ENCODE measurements around the gene ADAMTS10.

Gene ADAMTS10

DNA sequence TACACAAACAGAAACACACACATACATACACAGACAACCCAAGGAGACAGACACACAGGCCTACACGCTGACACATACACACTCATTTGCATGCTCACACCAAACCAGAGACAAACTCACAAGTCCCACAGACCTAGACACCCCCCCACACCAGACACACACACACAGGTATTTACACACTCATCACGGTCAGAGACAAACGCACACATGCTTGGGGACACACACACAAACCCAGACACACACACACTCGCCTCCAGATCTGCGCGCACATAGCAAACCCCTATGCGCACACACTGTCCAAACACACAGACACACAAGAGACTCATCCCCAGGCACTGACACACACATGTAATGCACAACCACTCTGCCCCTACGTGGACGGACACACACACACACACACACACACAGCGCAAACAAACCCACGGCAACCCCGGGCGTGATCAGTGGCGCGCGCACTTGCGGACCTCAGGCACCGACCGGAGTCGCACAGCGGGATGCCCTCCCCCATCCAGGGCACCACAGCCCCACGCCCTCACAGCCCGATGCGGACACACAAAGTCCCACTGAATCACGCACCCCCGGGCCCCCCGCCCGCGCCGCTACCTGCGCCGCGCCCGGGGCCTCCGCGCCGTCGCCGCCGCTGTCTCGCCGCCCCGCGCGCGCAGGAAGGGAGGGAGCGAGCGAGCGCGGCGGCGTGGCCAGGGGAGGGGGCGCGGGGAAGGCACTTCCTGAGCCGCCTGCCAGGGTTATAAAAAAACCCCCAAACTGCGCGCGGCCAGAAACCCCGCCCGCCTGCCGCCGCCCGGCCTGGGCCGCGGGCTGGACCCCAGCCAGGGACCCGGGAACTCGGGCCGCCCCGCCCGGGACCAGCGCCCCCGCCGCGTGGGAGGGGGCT is at the start of gene ADAMTS10:
Gene ADAMTS10, minus strand, starts transcription at position 675 of the 895 bp plus-strand sequence. CDS start 5,005 bp downstream, outside the sequence.
- Histone ChIP-seq H3K4me3 (ENCODE audit: low read length) (peak within 1 kb of the TSS; percentile 48), H3K9me2 (replicated peaks; ENCODE audit: control insufficient read depth, low read length) (no peaks in the 10 kb centered on the region), H3K36me3 (ENCODE audit: control insufficient read depth, low read length) (no peaks in the 10 kb centered on the region), H3F3A (ENCODE audit: control insufficient read depth, insufficient read depth) (no peaks in the 10 kb centered on the region), H4K20me1 (ENCODE audit: control insufficient read depth, insufficient read depth, low read depth, low read length) (no peaks in the 10 kb centered on the region), H3K79me2 (ENCODE audit: control insufficient read depth, low read length) (no peaks in the 10 kb centered on the region), H3K4me2 (ENCODE audit: low read length) (peak within 1 kb of the TSS; percentile 46), H3K27me3 (ENCODE audit: control insufficient read depth, low read length) (peaks cover 6% of the 10 kb centered on the region; the same call in 1 of the 2 replicates), H3K9me3 (ENCODE audit: control insufficient read depth, insufficient read depth, low read length) (no peaks in the 10 kb centered on the region), H3K4me1 (ENCODE audit: control insufficient read depth, low read length) (no peaks in the 10 kb centered on the region), H3K27ac (ENCODE audit: low read depth, low read length) (no peak within 1 kb of the TSS)
- TF ChIP-seq, protein P1, sequence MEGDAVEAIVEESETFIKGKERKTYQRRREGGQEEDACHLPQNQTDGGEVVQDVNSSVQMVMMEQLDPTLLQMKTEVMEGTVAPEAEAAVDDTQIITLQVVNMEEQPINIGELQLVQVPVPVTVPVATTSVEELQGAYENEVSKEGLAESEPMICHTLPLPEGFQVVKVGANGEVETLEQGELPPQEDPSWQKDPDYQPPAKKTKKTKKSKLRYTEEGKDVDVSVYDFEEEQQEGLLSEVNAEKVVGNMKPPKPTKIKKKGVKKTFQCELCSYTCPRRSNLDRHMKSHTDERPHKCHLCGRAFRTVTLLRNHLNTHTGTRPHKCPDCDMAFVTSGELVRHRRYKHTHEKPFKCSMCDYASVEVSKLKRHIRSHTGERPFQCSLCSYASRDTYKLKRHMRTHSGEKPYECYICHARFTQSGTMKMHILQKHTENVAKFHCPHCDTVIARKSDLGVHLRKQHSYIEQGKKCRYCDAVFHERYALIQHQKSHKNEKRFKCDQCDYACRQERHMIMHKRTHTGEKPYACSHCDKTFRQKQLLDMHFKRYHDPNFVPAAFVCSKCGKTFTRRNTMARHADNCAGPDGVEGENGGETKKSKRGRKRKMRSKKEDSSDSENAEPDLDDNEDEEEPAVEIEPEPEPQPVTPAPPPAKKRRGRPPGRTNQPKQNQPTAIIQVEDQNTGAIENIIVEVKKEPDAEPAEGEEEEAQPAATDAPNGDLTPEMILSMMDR (IDR thresholded peaks at IDR 0.05; ENCODE audit: low read depth, low read length, poor library complexity, severe bottlenecking) = no peak
- no peak for TF ChIP-seq EZH2phosphoT487 (IDR thresholded peaks at IDR 0.05; ENCODE audit: borderline replicate concordance, low read length)

DNA sequence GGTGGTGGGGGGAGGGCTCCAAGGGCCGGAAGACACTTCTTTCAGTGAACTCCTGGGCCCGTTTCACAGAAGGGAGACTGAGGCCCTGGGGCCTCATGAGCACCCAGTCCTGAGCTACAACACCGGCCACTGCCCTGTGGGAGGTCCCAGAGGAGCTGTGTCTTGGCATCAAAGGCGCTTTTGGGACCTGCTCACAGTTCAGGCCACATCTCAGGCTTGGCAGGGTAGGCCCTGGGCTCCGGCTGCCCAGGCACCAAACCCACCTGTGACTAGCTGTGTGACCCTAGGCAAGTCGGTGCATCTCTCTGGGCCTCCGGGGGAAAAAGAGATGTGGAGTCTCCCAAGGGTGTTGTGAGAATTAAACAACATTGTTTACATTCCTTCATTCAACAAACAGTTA is 49.4 kb upstream of the ADAMTS10 start:
- no peaks in the 10 kb centered on the region for H3K79me2 ChIP-seq (ENCODE audit: control insufficient read depth, low read length)
- peaks cover 10% of the 10 kb centered on the region for H3K4me1 ChIP-seq (ENCODE audit: control insufficient read depth, low read length)
- no peaks in the 10 kb centered on the region for H3F3A ChIP-seq (ENCODE audit: control insufficient read depth, insufficient read depth)
- no peaks in the 10 kb centered on the region for H3K9me3 ChIP-seq (ENCODE audit: control insufficient read depth, insufficient read depth, low read length)
- TF ChIP-seq EZH2phosphoT487 (IDR thresholded peaks at IDR 0.05; ENCODE audit: borderline replicate concordance, low read length) = no peak
- TF ChIP-seq, protein P1 (IDR thresholded peaks at IDR 0.05; ENCODE audit: low read depth, low read length, poor library complexity, severe bottlenecking) = no peak
- 0 out of 2 replicates have a peak, but pooled peaks cover 3% of the 10 kb centered on the region for H3K27me3 ChIP-seq (ENCODE audit: control insufficient read depth, low read length)
- H4K20me1 ChIP-seq (ENCODE audit: control insufficient read depth, insufficient read depth, low read depth, low read length) = no peaks in the 10 kb centered on the region
- H3K9me2 ChIP-seq (replicated peaks; ENCODE audit: control insufficient read depth, low read length) = no peaks in the 10 kb centered on the region
- no peak overlapping the region for H3K4me2 ChIP-seq (ENCODE audit: low read length)
- H3K36me3 ChIP-seq (ENCODE audit: control insufficient read depth, low read length) = no peaks in the 10 kb centered on the region
- H3K27ac ChIP-seq (ENCODE audit: low read depth, low read length) = no peak overlapping the region
- no peak overlapping the region for H3K4me3 ChIP-seq (ENCODE audit: low read length)

DNA sequence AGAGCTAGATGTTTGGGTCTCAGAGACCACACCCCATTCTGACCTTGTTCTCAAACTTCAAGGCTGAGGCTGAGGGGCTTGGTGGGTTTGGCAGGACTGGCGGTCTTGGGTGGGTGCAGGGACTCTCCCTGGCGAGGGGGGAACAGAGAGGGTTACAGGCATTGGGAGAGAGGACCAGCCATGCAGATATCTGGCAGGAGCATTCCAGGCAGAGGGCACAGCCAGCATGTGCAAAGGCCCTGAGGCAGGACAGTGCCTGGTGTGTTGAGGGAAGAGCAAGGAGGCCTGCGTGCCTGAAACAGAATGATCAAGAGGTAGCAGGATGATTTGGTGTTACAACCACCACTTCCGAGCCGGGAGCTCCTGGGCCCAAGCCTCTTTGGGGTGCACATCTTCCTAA is 47.4 kb upstream of the ADAMTS10 start:
- no peaks in the 10 kb centered on the region for H3K36me3 ChIP-seq (ENCODE audit: control insufficient read depth, low read length)
- no peaks in the 10 kb centered on the region for H3K27me3 ChIP-seq (ENCODE audit: control insufficient read depth, low read length)
- 0 out of 2 replicates have a peak, but pooled peaks cover 3% of the 10 kb centered on the region for H3K4me1 ChIP-seq (ENCODE audit: control insufficient read depth, low read length)
- H4K20me1 ChIP-seq (ENCODE audit: control insufficient read depth, insufficient read depth, low read depth, low read length) = no peaks in the 10 kb centered on the region
- no peaks in the 10 kb centered on the region for H3F3A ChIP-seq (ENCODE audit: control insufficient read depth, insufficient read depth)
- no peaks in the 10 kb centered on the region for H3K79me2 ChIP-seq (ENCODE audit: control insufficient read depth, low read length)
- H3K27ac ChIP-seq (ENCODE audit: low read depth, low read length) = no peak overlapping the region
- H3K9me3 ChIP-seq (ENCODE audit: control insufficient read depth, insufficient read depth, low read length) = no peaks in the 10 kb centered on the region
- H3K9me2 ChIP-seq (replicated peaks; ENCODE audit: control insufficient read depth, low read length) = no peaks in the 10 kb centered on the region
- TF ChIP-seq EZH2phosphoT487 (IDR thresholded peaks at IDR 0.05; ENCODE audit: borderline replicate concordance, low read length) = no peak
- TF ChIP-seq, protein P1 (IDR thresholded peaks at IDR 0.05; ENCODE audit: low read depth, low read length, poor library complexity, severe bottlenecking) = no peak
- H3K4me3 ChIP-seq (ENCODE audit: low read length) = no peak overlapping the region
- no peak overlapping the region for H3K4me2 ChIP-seq (ENCODE audit: low read length)

All from DOHH2 (cell line).